GM21390 (cell line): ENCODE data around the gene TCAP.

Experiments used
- ATAC-seq: cut with Tn5 transposase; IDR thresholded peaks from one replicate; pipeline ENCODE4 v1.9.1; 2021; ENCODE audit not compliant: unreplicated experiment

The TCAP gene

GRCh38 chr17:39648616-39649366, 16.4 kb upstream of the TCAP start:
- no peak for ATAC-seq

DNA sequence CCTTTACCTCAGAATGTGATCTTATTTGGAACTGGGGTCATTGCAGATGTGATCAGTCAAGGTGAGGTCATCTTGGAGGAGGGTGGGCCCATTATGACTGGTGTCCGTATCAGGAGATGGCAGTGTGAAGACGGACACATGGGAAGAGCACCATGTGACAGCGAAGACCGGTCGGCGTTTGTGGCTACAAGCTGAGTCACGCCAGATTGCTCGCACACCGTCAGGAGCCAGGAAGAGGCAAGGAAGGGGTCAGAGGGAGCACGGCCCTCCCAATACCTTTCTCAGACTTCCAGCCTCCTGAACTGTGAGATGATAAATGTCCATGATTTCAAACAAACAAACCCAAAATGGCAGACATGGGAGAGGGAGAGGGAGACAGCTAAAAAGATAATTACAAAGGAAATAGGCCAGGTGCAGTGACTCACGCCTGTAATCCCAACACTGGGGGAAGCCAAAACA, 15.0 kb upstream of the TCAP start:
- ATAC-seq: no peak

- ATAC-seq: no peak
Measured at GRCh38 chr17:39651923-39652586, 13.1 kb upstream of the TCAP start.

DNA sequence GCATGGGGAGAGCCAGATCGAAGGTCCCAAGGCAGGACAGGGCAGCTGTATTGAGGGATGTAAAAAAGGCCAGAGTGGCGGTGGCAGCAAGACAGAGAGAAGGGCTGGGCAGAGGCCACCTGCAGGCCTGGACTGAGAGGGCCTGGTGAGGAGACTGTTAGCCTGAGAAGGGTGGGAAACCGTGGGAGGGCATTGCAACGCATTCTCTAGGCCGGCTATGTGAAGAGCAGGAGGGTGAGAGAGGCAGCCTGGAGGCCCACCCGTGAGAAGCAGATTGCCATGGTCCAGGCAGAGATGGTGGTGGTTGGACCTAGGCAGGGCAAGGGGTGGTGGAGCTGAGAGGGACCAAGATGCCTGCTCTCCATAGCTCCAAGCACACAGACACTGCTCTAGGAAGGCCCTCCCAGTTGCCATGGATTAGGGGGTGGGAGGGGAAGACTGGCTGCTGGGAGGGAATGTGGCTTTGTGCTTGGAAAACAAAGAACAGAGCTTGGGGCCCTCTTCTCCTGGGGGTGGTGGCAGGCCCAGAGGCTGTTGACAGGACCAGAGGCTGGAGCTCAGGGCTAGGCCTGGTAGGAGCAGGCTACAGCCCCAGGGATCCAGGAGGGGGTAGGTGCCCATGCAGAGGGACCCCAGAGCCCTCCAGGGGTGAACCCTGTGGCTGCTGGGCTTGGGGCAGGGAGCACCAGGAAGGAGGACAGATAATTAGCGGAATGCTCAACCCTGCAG, 12.4 kb upstream of the TCAP start:
- ATAC-seq: no peak

- no peak for ATAC-seq
Measured at GRCh38 chr17:39653316-39653661, 11.9 kb upstream of the TCAP start.

DNA sequence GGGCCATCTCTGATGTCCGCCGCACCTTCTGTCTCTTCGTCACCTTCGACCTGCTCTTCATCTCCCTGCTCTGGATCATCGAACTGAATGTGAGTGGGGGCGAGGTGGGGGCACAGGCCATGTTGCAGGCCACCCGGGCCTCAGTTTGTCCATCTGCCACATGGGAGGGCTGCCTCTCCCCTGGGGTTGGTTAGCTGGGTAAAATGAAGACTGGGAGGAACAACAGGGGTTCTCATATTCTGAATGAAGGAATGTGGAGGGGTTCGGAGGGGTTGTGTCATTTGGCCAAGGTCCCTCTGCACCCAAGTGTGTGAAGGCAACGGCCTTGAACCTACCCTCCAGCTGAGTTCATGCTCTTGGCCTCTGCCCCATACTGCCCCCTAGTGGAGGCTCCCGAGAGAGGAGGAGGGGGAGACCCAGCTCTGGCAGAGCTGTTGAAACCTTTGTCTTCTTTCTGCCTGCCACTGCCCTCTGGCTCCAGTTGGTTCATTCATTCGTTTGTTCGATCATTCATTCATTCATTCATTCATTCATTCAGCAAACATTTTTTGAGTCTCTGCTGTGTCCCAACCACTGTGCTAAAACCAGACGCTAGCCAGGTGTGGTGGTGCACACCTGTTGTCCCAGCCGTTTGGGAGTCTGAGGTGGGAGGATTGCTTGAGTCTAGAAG, 11.4 kb upstream of the TCAP start:
- ATAC-seq: no peak

GRCh38 chr17:39655105-39655504, 10.0 kb upstream of the TCAP start:
- no peak for ATAC-seq

GRCh38 chr17:39658346-39658745, 6.8 kb upstream of the TCAP start:
- ATAC-seq: no peak

GRCh38 chr17:39658760-39659159, 6.4 kb upstream of the TCAP start:
- ATAC-seq: no peak

GRCh38 chr17:39659279-39660010, 5.7 kb upstream of the TCAP start:
- ATAC-seq: no peak

DNA sequence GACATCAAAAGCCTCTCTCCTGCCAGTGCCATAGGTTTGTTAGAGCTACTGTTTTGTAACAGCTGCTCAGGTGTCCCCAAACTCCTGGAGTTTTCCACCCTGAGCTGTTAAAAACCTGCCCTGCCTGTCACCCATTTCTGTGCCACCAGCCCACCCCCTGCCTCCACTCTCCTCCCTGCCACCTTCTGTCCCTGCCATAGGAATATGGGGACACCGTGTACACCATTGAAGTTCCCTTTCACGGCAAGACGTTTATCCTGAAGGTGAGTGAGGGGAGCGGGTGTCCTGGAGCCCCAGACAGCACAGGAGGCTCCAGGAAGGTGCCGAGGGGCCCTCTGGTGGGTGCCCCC, 5.2 kb upstream of the TCAP start:
- no peak for ATAC-seq

- ATAC-seq: no peak
Measured at GRCh38 chr17:39660397-39661385, 4.5 kb upstream of the TCAP start.

GRCh38 chr17:39661744-39662541, 3.2 kb upstream of the TCAP start:
- no peak for ATAC-seq

GRCh38 chr17:39662551-39663339, 2.4 kb upstream of the TCAP start:
- no peak for ATAC-seq

DNA sequence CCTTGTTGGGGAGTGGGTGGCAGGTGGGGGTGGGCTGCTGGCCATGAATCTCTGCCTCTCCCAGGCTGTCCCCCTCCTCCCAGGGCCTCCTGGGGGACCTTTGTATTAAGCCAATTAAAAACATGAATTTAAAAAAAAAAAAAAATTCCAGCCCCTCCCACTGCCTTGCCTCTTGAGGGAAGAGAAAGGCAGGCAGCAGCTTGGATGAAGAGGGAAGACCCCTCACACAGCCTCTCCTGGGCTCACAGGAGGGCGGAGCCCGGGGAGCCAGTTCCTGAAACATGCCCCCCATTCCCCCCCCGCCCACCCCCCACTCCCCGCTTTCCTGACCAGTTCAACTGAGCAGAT, 1.8 kb upstream of the TCAP start:
- ATAC-seq: no peak

DNA sequence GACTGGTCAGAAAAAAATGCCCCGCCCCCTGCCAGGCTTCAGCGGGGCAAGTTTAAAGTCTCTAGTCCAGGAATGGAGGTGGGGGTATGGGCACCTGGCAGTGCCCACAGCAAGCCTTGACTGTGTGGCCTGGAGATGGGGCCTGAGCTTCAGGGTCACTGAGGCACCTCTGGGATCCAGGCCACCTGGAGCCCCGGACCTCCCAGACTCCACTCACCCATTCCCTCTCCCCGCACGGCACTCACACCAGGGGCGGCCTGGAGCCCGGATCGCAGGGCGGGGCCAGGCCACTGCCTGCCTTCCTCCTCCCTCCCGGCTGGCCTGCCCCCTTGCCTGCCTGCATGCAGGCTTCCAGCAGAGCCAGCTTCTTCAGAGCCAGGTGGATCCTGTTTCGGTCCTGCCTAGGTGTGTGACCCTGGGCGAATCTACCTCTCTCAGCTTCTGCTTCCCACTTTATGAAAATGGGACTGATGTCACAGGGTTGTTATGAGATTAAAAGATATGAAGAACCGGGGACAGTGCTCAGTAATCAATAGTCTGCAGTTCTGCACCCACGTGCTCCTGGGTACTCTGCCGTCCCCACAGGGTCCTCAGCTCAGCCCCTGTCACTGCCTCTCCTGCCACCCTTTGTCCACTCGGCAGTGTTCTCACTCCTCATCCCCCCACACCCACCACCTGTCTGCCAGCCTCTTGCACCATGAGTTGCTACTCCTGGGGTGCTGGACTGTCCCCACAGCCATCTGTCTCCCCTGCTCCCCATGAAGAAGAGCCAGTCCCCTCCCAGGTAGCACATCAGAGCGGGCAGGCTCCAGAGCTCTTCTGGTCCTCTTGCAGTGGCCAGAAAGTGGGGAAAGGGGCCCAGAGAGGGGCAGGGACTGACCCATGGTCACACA, 1.2 kb upstream of the TCAP start:
- no peak for ATAC-seq

GRCh38 chr17:39665642-39666224, 584 bp downstream of the TCAP start:
- ATAC-seq: no peak
